A549 (cell line): ENCODE data around the gene MTMR12.

Experiments used
- CTCF ChIP-seq: fragments of >200 bp; sonication (Bioruptor Twin); formaldehyde crosslinking; IDR thresholded peaks from 3 replicates; pipeline ENCODE4 v1.5.1; 2016
- EP300 ChIP-seq, 2 experiments: fragments of >200 bp; sonication (Bioruptor Twin); formaldehyde crosslinking; IDR thresholded peaks; 2 replicates in 1 of 2; 3 replicates in 1 of 2; pipeline ENCODE4 v1.6.1; 2016 to 2017
- MAFK ChIP-seq: fragments of 450-650 bp; IDR thresholded peaks from 2 replicates; pipeline ENCODE4 v1.6.1; 2014; ENCODE audit not compliant: partially characterized antibody
- PHF8 ChIP-seq: fragments of 200-600 bp; sonication (generic); IDR thresholded peaks from 2 replicates; pipeline ENCODE4 v1.6.1; 2016; ENCODE audit warnings: low read depth, mild to moderate bottlenecking, antibody characterized with exemption, moderate library complexity, borderline replicate concordance
- POLR2A ChIP-seq: IDR thresholded peaks from 2 replicates; pipeline ENCODE4 v1.6.1; 2012; ENCODE audit warnings: mild to moderate bottlenecking, low read length
- RAD21 ChIP-seq, 2 experiments: fragments of >200 bp in 1 of 2; sonication (Bioruptor Twin) in 1 of 2; formaldehyde crosslinking in 1 of 2; IDR thresholded peaks in 1 of 2; conservative IDR thresholded peaks in 1 of 2; 2 replicates in 1 of 2; 3 replicates in 1 of 2; pipeline ENCODE4 v1.6.1; 2012 to 2018; ENCODE audit warnings: inconsistent platforms in 1 of 2
- RFX5 ChIP-seq: fragments of 450-650 bp; IDR thresholded peaks from 2 replicates; pipeline ENCODE4 v1.7.1; 2014; ENCODE audit warnings: antibody characterized with exemption, mild to moderate bottlenecking, moderate library complexity
- TP53 ChIP-seq: fragments of 250-450 bp; sonication (Bioruptor Pico); IDR thresholded peaks from 2 replicates; pipeline ENCODE4 v1.5.0; 2021; ENCODE audit warnings: mild to moderate bottlenecking, moderate library complexity
- ZFP36 ChIP-seq: fragments of 450-650 bp; IDR thresholded peaks from 2 replicates; pipeline ENCODE4 v1.6.1; 2014; ENCODE audit warnings: borderline replicate concordance; ENCODE audit not compliant: partially characterized antibody

GRCh38 chr5:32317041-32317440 is 4.3 kb upstream of the MTMR12 start:
- no peak for TF ChIP-seq MAFK
- no peak for TF ChIP-seq RFX5
- TF ChIP-seq POLR2A, result no peak
- TF ChIP-seq RAD21 (conservative IDR thresholded peaks at IDR 0.05 in 1 of 2, IDR thresholded peaks at IDR 0.05 in 1 of 2), result no peak
- no peak for TF ChIP-seq EP300 (IDR thresholded peaks at IDR 0.05)
- no peak for TF ChIP-seq TP53 (CRISPR knock-in tag)
- no peak for TF ChIP-seq CTCF
- no peak for TF ChIP-seq ZFP36
- no peak for TF ChIP-seq PHF8
